Esophagus squamous epithelium (tissue), 4 donors: ENCODE measurements around the gene ATL2.

Source experiments
- CTCF ChIP-seq, 6 experiments: fragments of 450-650 bp in 4 of 6; fragments of 200-600 bp in 2 of 6; sonication (generic) in 2 of 6; IDR thresholded peaks; one replicate each; pipeline ENCODE4 v1.5.1; 2016 to 2019; ENCODE audit warnings: antibody characterized with exemption in 6 of 6, mild to moderate bottlenecking in 4 of 6, moderate library complexity in 4 of 6
- POLR2A ChIP-seq, 4 donors: fragments of 450-650 bp; IDR thresholded peaks; one replicate each; pipeline ENCODE4 v1.6.1; 2017; ENCODE audit warnings: antibody characterized with exemption in 4 of 4, mild to moderate bottlenecking in 4 of 4, moderate library complexity in 3 of 4

GRCh38 chr2:38416296-38417036 is 39.4 kb upstream of the ATL2 start:
- TF ChIP-seq CTCF (IDR thresholded peaks at IDR 0.05) (no peak), POLR2A (IDR thresholded peaks at IDR 0.05) (no peak)
